NCI-H510A treated with DMSO at 0.1 percent for 48 hours (cell line): Measurements from ENCODE around the gene ADD2.
"Not testable (repeated sequence)": the region's sequence is repeated elsewhere in the genome, so short reads cannot be mapped to it uniquely, and the experiment has no call there.

ENCODE experiments used
- DNase-seq: peaks from one replicate; lab custom pipeline; 2025; lab: John Stamatoyannopoulos, UW

The ADD2 gene

DNA sequence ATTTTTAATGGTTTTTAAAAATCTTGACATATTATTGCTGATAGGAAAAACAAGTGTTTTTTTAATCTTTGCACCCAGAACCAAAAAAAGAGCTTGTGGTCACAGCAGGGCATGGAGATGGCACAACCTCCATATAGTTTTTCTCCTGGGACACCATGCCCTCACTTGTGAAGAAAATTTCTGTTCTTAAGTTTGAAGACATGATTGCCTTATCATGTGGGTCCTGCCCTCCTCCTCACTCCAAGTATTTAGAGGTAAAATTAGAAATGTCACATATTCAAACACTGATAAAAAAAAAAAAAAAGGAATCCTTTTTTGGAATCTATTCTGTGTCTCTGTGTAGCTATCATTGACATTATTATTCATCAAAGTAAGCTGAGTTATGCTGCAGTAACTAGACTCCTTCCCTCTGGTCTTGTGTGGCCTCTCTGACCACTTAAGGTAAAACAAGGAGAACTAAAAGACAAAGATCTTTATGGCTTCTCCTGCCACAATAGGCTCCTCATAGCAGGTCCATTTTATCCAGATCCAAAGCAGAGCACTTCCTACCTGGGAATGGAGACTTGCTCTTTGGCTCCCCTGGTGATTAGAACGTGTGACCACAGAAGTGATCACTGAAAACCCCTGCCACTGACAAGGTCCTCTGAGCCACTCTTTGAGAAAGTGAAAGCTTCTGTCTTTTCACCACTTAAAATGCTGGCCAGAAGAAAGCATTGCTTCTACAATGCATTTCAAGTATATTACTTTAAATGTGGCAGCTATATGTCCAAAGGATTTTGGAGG lies 19.8 kb downstream of the ADD2 start:
- no peak for DNase-seq

DNA sequence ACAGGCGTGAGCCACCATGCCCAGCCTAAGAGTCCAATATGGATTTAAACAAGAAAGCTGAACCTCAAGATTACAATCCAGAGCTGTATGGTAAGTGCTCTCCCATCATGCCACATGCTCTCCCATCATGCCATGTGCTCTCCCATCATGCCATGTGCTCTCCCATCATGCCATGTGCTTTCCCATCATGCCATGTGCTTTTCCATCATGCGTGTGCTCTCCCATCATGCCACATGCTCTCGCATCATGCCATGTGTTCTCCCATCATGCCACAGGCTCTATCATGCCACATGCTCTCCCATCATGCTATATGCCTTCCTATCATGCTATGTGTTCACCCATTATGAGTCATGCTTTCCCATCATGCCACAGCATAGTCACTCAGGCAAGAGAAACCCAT lies 20.7 kb downstream of the ADD2 start:
- DNase-seq: no peak

DNA sequence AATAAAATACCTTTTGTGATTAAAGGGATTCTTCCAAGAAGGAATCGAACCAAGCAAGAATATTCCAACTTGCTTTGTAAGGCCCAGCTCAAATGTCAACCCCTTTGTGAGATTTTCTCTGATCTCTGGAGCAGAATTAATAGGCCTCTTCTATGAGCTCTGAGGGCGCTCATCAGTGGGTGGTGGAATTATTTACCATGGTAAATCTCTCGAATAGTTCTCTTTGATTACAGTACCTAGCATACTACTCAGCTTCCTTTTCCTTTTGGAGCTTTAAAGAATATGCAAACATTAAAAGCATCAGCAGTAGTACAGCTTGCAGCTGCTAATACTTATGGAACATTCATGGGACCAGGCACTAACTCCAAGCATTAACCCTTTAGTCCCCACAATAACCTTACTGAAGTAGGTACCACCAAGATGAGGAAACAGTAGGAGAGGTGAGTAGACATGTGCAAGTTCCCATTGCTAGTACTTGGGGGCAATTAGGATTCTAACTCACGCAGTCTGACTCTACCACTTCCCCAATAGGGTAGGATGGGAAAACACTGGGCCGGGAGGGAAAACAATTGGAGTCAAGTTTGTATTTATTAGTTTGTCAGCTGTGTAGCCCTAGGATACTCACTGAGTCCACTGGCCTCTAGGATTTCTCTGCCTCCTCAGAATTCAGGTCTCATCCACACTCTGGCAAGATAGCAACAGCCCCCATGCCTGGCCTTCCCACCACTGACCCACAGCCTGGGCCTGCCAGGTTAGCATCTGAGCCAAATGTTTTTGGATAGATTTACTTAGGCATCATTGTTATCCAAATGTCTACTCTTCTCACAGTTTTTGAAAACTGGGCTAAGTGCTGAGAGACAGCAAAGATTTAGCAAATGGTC lies 21.7 kb downstream of the ADD2 start:
- peak; percentile 75 for DNase-seq

DNA sequence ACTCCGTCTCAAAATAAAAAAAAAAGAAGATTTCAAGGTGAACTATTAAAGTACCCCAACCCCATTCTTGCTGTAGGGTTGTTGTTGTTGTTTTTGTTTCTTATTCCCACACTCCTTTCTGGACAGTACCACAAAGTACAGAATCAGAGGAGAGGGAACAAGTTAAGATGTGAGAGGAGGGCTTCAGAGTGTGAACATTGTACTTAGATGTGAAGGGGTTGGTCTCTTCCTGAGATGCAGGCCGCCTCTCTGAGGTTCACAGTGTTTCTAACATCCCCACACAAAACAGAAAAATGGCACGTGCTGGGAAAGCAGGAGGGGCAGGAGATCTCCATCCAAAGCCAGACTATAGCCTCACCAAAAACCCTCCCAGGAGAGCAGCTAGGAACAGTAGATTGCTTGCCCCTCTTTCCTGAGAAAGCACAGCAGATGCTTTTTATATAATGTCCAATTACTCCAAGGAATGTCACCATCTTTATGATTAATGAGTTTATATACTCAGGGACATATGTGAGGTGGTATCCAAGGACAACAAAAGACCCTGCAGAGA lies 22.6 kb downstream of the ADD2 start:
- no peak for DNase-seq

DNA sequence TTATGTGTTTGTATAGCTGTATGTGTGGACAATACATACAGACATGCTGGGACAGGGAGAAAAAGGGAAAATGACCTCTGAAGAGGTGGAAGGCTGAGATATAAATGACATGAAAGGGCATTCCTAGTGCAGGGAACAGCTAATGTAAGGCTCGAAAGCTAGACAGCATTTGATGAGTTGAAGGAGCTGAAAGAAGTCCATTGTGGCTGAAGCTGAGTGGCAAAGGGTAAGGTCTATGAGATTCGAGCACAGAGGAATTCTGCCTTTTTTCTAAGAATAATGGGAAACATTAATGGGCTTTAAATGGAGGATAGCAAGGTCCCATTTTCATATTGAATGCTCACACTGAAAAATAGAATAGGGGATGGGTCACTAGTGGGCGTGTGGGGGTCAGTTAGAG lies 23.6 kb downstream of the ADD2 start:
- no peak for DNase-seq

DNA sequence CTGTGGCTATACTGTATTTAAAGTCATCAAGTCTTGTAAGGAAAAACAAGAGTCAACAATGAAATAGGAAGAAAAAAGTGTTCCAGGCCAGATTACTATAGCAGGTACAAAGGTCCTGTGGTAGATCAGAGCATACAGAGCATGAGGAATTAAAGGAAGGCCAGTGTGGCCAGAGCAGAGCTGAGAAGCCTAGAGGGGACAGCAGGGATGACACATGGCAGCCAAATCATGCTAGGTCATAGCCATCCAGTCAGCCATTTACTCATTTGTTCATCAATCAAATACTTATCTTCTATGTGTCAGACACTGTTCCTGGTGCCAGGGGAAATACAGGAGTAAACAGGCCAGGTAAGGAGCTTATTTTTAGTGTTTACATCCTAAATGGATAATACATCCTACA lies 24.3 kb downstream of the ADD2 start:
- no peak for DNase-seq

DNA sequence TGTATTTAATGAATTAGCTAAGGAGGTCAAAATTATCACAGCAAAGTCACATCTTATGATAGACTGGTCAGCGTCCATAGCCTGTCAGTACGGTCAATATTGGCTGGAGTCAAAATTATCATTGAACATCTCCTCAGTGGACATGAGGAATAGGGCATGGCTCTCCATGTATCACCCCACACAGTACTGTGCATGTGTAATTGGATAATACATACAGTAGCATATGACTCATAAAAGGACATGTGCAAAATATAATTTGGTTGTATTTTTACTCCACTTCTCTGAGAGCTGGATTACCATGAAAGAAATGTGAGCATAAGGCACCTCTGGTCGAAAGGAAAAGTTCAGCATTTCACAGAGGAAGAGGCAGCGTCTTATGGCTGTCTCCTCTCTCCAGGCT lies 24.9 kb downstream of the ADD2 start:
- DNase-seq: no peak

DNA sequence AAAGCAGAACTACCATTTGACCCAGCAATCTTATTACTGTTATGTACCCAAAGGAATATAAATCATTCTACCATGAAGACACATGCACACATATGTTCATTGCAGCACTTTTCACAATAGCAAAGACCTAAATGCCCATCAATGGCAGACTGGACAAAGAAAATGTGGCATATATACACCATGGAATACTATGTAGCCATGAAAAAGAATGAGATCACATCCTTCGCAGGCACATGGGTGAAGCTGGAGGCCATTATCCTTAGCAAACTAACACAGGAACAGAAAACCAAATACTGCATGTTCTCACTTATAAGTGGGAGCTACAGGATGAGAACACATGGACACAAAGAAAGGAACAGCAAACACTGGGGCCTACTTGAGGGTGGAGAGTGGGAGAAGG lies 28.5 kb downstream of the ADD2 start:
- DNase-seq: not testable (repeated sequence)

DNA sequence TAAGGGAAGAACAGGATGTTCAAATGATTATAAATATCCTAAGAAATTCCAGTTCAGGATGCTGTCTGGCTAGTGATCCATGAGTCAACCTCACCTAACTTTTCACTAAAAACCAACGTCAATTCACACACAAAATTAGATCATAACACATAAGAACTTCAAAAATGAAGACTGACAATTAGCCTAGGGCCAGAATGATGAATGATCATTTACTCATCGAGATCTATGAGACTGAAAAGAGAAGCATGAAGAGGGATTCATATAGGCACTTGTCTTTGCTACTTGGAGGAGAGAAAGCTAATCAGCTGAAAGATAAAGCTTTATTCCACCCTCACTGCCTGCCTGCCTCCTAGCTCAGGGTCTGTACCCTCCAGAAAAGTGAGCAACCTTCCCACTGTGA lies 29.8 kb downstream of the ADD2 start:
- no peak for DNase-seq

DNA sequence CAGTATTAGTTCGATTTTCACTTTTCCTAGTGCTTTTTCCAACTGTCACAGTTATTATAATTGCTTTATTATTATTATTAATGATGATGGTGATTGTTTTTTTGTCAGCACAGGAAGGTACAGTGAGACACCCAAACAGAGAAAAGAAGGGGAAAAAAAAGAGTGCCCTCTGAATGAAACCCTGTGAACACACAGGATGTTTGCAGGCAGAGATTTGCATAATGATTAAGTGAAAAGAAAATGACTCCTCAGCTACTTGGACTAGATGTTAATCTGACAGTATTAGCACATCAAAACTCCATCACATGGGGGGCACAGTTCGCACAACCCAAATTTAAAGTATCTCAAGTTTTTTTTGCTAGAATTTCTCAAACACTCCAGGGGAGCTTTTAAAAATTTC lies 32.9 kb downstream of the ADD2 start:
- no peak for DNase-seq

DNA sequence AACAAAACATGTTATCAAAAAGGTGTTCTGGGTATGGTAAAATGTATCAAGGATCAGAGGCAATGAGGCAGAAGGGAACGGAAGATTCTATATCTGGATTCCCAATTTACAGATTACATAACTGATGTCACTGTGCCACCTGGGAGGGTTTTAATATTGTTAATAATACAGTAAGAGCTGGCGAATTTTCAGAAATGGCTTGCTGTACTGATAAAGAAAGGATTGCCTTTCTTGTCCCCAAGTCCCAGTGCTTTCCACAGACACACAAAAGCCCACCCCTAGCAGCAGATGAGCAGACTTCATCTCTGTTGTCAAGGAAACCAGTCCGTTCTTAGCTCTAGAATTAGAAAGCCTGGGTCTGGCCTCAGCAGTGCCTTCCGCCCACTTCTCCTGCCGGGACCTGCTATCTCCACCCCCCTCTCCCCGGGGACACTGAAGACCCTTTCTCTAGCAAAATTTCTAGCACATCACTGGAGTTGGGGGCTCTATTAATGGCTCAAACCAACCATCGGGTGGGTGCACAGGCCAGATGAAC lies 34.3 kb downstream of the ADD2 start:
- no peak for DNase-seq

DNA sequence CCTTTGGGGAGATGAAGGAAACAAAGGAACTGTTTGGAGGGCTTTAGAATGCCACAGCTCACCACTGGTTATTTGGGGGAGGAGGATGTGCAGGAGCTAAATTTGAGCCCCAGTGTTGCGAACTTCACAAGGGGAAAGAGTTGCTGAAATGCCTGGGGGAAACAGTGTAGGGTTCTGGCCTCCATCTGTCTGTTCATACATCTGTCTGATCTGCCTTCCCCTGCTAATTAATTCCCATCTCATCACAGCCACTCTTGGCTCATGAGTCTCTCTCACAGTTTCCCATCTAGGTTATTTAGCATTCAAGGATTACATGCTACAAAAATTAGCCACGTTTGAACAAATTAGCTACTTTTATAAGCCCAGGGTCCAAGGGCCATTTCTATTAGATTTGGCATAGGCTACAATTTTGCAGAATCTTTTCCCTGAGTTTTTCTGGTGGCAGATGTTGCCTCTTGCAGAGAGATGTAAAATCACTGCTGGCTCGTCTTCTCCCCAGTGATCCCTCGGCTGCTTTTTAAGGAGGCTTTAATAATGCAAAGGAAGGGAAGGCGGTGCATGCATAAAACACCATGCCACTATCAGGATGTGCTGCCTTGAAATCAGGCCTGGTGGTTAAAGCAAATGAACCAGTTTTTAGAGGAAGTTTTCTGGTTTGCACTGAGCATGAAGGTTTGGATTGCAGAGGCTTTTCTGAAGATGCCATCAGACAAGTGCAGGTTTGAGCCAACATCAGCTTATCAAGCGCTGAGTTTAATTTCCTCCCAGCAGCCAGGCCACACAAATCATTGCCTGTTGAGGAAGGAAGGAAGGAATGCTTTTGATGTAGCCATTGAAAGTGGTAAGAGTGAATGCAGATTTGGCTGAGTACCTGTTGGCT lies 35.0 kb downstream of the ADD2 start:
- DNase-seq: no peak

DNA sequence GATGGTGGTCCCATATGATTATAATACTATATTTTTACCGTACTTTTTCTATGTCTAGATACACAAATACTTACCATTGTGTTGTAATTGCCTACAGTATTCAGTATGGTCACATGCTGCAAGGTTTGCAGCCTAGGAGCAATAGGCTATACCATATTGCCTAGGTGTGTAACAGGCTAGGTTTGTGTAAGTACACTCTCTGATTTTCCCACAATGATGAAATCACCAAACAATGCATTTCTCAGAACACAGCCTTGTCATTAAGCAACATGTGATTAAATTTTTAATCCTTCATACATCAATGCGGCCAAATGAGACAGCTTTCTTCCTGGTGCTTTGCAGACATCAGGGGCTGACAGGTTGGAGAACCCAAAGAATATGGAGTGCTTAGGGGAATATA lies 37.3 kb downstream of the ADD2 start:
- DNase-seq: no peak

DNA sequence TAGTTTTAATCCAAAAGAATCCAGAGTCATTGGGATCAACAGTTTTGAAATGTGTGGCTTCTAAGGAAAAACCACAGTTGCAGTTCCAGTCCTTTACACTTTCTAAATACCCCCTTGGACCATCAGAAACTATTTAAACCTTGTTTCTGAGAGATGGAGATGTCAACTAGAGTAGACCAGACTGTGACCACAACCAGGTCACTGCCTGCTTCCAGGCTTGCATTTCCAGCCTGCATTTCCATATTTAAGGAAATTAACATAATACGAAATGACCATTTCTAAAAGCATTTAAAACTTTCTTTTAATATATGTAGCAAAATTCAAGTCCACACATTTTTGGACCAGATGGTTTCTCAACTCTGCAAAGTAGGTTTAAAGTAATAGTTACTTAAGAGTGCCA lies 38.4 kb downstream of the ADD2 start:
- DNase-seq: no peak

DNA sequence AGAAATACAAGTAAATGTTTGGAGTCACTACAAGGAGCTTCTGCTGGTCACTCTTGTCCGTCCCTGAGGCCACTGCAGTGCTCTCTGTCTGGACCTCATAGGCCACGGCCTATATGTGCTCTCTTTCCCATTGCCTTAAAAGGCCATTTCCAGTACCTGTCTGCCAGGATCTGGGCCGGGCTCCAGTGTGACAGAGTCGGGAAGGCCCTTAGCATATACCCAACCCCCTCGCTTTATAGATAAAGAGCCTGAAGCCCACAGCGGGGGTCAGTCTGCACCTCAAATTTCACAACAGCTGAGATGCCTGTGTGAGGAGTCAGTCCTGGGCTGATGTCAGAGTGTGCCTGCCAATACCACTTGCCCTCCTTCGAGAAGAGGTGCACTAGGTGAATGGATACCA lies 39.9 kb downstream of the ADD2 start:
- DNase-seq: no peak

DNA sequence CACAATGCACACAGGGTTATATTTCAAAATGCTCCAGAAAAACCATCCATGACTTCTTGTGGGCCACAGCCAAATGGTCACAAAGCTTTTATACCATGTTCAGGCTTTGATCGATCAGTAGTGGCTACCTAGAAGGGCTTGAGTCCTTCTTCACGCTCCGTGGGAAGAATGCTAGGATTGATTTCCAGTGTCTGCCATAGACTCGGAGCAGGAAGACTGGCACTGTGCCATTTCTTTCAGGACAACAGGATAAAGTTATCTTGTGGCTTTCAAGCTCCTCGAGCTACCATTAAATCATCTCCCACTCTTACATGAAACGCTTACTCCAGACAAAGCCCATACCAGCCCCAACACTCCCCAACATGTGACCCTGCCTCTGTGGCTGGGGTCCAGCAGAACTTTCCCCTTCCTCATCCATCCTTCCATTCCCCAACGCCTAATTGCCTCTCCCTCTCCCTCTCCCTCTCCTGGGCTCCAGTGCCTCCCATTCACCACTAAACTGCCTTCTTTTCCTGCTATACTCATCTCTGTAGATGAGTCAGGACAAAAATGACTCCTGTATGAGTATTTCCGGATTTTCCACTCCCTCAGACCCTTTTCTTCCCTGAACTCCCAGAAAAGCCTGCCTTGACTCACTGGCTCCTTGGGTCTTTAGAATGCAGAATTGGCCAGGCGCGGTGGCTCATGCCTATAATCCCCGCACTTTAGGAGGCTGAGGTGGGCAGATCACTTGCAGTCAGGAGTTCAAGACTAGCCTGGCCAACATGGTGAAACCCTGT lies 40.9 kb downstream of the ADD2 start:
- DNase-seq: no peak

DNA sequence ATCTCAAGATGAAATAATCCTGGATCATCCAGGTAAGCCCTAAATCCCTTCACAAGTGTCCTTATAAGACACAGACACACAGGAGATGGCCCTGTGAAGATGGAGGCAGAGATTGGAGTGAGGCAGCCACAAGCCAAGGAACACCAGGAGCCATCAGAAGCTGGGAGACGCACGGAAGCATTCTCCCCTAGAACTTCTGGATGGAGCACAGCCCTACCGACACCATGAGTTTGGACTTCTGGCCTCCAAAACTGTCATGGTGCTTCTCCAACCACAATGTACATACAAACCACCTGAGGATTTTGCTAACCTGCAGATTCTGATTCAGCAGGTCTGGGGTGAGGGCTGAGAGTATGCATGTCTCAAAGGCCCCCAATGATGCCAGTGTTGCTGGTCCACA lies 42.5 kb downstream of the ADD2 start:
- DNase-seq: no peak

DNA sequence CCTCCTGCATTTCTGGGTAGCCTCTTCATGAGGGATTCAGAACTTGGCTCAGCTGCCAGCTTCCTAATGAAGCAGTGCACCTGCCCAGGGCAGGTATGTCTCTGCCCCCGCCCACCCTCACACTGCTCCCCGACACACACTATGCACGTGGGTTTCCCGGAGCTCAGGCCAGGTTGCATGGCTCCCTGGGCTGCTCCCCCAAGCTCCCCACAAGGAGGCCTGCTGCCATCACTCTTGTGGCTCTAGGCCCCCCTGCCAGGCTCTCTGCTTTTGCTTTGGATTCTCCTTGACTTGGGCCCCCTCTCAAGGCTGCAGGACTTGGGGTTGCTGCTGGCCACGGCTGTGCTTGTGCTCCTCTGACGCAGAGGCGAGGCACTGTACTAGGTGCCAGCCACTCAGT lies 43.6 kb downstream of the ADD2 start:
- DNase-seq: no peak

DNA sequence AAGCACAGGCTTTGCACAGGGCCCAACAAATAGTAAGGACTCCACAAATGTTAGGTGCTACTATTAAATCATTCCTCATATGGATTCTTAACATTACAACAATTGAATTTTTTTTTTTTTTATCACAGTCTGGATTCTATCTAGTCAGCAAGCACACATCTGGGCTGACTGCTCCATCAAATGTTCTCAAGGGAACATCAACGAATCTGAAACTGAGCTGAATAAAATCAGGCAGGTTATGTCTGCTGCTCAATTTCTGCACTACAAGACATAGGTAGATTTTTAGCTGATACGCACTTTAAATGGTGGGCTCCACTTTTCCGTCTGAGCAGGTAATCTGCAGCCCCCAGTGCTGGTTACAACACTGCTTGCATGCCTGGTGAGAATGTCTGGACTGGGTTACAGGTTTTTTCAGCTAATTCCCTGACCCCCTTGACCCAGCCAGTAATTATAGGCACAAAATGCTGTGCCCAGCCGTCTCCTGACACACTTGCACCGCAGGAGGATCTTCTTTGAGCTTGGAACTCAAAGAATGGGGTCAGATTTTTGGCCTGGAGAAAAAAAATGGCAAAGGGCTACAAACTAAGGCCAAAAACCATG lies 44.6 kb downstream of the ADD2 start:
- DNase-seq: no peak

DNA sequence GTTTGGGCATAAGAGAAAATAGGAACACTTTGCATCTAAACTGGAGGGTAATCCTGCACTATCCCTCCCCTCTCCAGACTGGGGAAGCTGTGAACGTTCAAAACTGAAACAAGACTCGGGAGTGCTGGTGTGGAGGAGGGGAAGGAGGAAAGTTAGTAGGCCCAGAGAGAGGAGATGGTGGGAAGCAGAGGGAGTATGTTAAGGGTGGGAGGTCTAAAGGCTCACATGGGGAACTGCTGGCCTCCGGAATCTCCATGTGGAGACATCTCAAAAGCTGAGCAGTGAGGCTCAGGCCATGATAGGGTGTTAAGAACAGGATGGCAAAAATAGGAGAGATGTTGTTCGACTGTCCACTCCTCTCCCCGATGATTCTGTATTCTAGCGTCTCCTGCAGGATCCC lies 47.9 kb downstream of the ADD2 start:
- DNase-seq: no peak

DNA sequence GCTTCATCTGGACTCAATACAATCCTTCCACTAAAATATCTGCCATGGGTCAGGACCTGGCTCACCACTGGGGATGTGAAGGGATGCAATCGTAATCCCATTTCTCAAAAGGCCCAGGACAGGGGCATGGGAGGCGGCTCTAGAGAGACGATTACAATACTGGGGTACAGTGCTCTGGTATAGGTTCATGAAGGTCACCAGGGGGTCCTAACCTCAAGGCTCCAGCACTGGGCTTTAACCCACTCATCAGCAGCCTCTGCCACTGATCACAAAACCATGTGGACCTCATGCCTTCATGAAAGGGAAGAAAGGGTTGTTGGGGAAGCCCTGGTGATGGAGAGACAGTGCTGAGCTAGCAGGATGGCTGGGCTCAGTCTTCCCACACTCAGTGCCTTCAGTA lies 48.8 kb downstream of the ADD2 start:
- DNase-seq: no peak
